DND-41 (cell line): ENCODE measurements around the gene GRID2IP.

ENCODE experiments used
- CTCF ChIP-seq: IDR thresholded peaks from 2 replicates; pipeline ENCODE4 v1.5.1; 2012; ENCODE audit warnings: borderline replicate concordance, low read length, moderate library complexity, mild to moderate bottlenecking; ENCODE audit not compliant: poor library complexity, severe bottlenecking; ENCODE audit errors: extremely low read depth
- EZH2 ChIP-seq: IDR thresholded peaks from 3 replicates; pipeline ENCODE4 v1.6.1; 2012; ENCODE audit warnings: borderline replicate concordance, low read depth, mild to moderate bottlenecking, moderate library complexity, low read length, inconsistent platforms; ENCODE audit not compliant: severe bottlenecking

DNA sequence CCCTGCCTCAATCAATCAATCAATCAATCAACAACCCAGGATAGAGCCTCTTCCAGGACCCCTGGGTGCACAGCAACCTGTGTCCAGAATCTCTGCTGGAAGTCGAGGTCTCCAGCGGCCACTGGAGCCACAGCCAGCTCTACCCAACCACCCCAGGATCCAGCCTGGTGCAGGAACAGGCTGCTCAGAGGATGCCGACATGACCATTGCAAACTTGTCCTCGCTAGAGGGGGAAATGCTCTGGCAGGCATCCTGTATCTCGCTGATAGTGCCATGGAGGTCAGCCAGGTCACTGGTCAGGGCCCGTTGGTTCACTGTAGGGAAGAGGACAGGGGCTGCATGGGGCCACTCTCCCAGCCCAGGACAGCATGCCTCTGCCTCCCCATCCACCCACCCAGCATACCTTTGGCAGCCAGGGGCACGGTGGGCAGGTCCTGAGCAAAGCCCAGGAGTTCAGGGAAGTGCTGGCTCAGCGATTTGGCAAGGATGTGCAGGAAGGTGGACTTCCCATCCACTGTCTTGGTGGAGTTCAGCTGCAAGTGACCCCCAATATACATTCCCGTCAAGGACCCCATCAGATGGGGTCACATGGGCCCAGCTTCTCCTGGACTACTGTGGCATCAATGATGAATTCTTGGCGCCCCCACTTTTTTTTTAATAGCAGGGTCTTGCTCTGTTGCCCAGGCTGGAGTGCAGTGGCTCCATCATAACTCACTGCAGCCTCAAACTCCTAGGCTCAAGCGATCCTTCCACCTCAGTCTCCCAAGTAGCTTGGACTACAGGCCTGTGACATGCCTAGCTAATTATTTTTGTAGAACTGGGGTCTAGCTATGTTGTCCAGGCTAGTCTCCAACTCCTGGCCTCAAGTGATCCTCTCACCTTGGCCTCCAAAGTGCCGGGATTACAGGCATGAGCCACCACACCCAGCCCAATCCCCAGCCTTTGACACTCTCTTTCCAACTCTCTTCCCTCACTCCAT, 49.4 kb downstream of the GRID2IP start:
- TF ChIP-seq CTCF (no peak), EZH2 (no peak)
